Adrenal gland (tissue), 5 donors: Measurements from ENCODE around the gene UBA7.

Source experiments
- CTCF ChIP-seq, 6 experiments: fragments of 450-650 bp in 4 of 6; fragments of 200-600 bp in 2 of 6; sonication (generic) in 1 of 6; IDR thresholded peaks; 1 replicate in 5 of 6; 2 replicates in 1 of 6; pipeline versions ENCODE4 v1.5.1 to v1.8.0; 2016 to 2021; ENCODE audit warnings: antibody characterized with exemption in 6 of 6, mild to moderate bottlenecking in 2 of 6, moderate library complexity in 1 of 6
- POLR2A ChIP-seq, 2 donors: fragments of 450-650 bp; IDR thresholded peaks; one replicate each; pipeline ENCODE4 v1.6.1; 2017; ENCODE audit warnings: antibody characterized with exemption in 2 of 2, mild to moderate bottlenecking in 2 of 2, moderate library complexity in 1 of 2
- donor health status: DM: no; HTN: no; CAD: no.

DNA sequence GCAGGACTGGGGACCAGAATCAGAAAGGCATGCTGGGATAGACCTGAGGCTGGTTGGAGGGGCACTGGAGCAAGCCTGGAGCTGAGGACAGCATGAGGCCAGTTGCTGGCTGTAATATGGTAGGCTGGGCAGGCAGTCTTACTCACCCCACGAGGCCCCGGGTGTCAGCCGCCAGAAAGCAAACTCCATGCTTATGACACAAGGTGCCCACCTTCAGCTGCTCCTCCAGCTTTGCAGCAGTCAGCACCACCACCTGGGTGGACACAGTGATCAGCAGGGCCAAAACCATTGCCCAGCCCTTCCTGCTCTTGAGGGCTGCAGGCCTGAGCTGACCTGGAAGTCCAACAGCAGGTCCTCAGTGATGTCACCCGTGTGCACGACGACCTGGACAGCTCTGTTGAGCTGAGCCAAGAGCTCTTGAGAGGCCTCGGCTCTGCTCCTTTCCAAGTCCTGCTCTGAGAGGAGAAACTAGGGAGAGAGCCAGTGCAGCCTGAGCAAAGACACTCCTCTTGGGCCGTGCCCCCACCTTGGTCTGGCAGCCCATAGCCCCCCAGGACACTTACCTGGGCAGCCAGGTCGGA lies 747 bp downstream of the UBA7 start:
- no peak for TF ChIP-seq CTCF (IDR thresholded peaks at IDR 0.05)
- TF ChIP-seq POLR2A (IDR thresholded peaks at IDR 0.05) = no peak
